ENCODE results near the gene TBC1D25.
"Not testable (repeated sequence)": the region's sequence is repeated elsewhere in the genome, so short reads cannot be mapped to it uniquely, and the experiment has no call there.

Gene TBC1D25

DNA sequence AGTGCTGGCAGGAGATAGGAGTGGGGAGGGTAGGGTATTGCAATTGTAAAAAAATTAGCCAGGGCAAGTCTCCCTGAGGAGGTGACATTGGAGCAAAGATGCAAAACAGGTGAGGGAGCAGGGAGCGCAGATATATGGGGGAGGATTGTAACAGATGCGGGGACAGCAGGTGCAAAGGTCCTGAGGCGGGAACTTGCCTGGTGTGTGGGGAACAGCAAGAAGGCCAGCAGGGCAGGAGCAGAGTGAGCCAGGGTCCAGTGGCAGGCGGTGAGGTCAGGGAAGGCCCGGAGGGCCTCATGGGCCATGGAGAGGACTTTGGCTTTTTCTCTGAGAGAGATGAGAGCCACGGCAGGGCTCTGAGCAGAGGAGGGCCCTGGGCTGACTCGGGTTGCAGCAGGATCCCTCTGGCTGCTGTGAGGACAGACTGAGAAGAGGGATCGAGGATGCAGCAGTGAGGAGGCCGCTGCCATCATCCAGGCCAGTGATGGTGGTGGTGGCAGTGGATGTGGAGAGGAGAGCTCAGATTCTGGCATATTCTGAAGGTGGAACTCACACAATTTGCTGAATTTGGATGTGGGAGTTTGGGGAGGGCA, 24.6 kb upstream of the TBC1D25 start:
- DNase-seq (ENCODE audit: low read depth, low spot score) = no peak
- H3K27ac ChIP-seq = peak overlapping the region; percentile 38

DNA sequence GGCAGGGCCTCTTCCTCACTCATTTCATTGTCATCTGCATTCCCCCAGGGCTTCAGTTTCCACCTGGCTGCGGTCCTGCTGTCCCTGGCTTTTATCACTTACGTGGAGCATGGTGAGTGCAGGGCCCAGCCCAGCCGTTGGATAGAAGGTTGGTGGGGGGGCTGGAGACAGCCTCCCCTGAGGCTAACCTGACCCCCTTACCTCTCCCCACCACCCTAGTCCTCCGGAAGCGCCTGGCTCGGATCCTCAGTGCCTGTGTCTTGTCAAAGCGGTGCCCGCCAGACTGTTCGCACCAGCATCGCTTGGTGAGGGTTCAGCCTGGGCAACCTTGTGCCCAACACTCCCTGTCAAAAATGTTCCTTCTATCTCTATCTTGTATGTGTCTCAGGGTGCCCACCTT, 23.7 kb upstream of the TBC1D25 start:
- no peak for DNase-seq (ENCODE audit: low read depth, low spot score)
- H3K27ac ChIP-seq = no peak overlapping the region

DNA sequence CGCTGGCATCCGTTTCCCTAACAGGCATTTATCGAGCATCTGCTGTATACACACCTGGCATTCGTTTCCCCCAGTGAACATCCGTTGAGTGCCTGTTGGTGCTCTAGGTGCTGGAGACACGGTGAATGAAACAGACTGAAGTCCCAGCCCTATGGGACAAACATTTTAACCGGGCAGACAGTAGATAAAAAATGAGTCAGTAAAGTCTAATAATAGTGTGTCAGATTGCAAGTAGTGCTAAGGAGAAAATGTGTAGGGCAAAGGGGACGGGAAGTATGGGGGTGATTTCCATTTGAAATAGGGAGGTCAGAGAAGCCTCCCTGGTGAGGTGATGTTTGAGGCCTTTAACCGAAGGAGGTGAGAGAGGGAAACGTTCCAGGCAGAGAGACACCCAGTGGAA, 23.2 kb upstream of the TBC1D25 start:
- H3K27ac ChIP-seq = no peak overlapping the region

GRCh38 chrX:48516987-48517386, 22.5 kb upstream of the TBC1D25 start:
- DNase-seq (ENCODE audit: low read depth, low spot score) = no peak
- no peak overlapping the region for H3K27ac ChIP-seq

More for the DNA sequence above, 23.2 kb upstream of the TBC1D25 start:
- no peak for DNase-seq (ENCODE audit: low read depth, low spot score)

GRCh38 chrX:48519481-48519880, 20.0 kb upstream of the TBC1D25 start:
- DNase-seq (ENCODE audit: low read depth, low spot score) = not testable (repeated sequence)

DNA sequence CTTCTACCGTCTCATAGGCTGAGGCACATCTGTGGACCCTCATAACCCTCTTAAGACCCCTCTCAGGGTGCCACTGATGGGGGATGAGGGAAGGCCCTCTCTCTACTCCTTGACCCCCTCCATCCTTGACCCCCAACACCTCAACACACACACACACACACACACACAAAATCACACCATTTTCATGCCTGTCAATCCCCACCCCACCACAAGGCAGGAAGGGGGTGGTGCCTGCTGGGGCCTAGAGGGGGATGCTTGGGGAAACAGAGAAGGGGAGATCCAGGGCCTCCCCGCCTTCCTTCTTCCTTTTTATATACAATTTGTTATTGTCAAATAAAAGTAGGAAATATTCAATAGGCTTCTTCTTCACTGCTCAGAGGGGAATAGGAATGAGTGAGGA, 19.1 kb upstream of the TBC1D25 start:
- H3K27ac ChIP-seq = no peak overlapping the region
- DNase-seq (ENCODE audit: low read depth, low spot score) = no peak

More at GRCh38 chrX:48519481-48519880, 20.0 kb upstream of the TBC1D25 start:
- not testable (repeated sequence) for H3K27ac ChIP-seq

- DNase-seq (ENCODE audit: low read depth, low spot score) = no peak
- H3K27ac ChIP-seq = peak overlapping the region; percentile 27
Observed at GRCh38 chrX:48520976-48521352, 18.6 kb upstream of the TBC1D25 start.

DNA sequence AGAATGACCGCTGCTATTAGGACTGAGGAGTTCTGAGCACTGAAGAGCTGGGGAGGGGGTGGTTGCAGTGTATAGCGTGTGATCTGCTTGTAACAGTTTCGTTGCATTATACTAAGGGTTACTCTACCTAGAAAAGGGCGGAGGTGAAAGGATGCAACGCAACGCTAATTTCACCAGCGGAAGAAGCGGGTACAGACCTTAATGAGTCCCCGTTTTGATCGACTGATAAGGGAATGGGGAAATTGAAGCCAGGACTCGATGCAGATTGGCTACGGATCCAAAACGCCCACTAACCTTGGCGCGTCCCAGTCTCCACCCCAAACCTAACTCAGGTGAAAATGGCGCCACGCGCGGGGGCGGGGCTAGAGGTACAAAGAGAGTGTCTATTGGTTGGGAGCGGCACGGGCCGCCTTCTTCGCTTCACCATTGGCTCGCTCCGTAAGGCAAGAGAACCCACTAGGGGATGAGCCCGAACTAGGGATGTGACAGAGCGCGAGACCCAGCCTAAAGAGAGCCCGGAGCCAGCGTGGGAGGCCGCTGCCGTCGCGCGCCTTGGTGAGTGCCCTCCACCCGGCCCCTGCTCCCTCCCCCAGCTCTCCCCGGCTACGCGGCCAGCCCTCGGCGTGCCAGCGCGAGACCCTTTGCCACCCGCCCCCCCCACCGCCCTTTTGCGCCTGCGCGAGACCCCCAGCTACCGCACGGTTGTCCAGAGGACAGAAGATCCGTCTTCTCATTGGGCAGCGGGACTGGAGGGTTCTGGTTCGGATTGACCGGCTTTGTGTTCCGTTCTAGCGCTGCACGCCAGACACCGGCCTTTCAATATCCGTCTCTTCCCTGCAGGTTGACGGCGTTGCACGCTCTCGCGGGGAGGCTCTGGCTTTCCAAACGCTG, 17.9 kb upstream of the TBC1D25 start, which contains the start of gene EBP:
Gene EBP, plus strand, starts transcription at position 456 of the 891 bp plus-strand sequence. CDS start 1,964 bp downstream, outside the sequence.
- peak within 1 kb of the TSS; percentile 27 for H3K27ac ChIP-seq
- DNase-seq (ENCODE audit: low read depth, low spot score) = no peak

DNA sequence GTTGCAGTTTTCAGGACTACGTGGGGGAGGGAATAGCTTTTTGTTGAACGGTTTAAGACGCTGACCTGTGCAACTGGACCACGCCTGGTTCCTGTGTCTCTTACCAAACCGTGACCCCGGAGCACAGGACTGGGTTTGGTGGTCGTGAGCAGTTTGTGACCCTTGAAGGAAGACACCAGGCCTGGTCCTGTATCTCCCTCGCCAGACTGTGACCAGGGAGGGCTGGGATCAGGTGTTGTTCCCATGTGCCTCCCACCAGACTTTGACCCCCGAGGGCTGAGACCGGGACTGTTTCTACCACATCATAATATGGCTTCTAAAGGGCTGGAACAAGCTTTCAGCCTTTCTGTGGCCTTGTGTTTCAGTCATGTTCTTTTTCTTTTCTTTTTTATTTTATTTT, 17.2 kb upstream of the TBC1D25 start:
- DNase-seq (ENCODE audit: low read depth, low spot score) = no peak
- peak overlapping the region; percentile 27 for H3K27ac ChIP-seq

- no peak overlapping the region for H3K27ac ChIP-seq
- DNase-seq (ENCODE audit: low read depth, low spot score) = no peak
Observed at GRCh38 chrX:48523682-48524081, 15.8 kb upstream of the TBC1D25 start.

DNA sequence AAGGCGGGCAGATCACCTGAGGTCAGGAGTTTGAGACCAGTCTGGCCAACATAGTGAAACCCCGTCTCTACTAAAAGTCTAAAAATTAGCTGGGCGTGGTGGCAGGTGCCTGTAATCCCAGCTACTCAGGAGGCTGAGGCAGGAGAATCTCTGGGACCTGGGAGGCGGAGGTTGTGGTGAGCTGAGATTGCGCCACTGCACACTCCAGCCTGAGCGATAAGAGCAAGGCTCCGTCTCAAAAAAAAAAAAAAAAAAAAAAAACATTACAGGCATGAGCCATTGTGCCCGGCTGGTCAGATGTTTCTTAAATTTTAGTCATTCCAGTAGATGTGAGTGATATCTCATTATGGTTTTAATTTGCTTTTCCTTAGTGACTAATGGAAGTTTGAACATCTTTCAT, 13.7 kb upstream of the TBC1D25 start:
- not testable (repeated sequence) for H3K27ac ChIP-seq; DNase-seq (ENCODE audit: low read depth, low spot score)

DNA sequence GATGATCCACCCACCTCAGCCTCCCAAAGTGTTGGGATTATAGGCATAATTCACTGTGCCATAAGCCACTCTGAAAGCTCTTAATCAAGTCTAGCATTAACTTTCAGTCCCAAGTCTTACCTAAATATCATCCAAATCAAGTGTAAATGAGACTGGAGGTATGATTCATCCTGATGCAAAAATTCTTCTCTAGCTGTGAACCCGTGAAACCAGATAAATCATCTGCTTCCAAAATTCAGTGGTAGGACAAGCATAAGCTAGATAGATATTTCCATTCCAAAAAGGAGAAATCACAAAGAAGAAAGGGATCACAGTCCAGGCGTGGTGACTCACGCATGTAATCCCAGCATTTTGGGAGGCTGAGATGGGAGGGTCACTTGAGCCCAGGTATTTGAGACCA, 8.8 kb upstream of the TBC1D25 start:
- H3K27ac ChIP-seq = peak overlapping the region; percentile 90
- DNase-seq (ENCODE audit: low read depth, low spot score) = no peak

DNA sequence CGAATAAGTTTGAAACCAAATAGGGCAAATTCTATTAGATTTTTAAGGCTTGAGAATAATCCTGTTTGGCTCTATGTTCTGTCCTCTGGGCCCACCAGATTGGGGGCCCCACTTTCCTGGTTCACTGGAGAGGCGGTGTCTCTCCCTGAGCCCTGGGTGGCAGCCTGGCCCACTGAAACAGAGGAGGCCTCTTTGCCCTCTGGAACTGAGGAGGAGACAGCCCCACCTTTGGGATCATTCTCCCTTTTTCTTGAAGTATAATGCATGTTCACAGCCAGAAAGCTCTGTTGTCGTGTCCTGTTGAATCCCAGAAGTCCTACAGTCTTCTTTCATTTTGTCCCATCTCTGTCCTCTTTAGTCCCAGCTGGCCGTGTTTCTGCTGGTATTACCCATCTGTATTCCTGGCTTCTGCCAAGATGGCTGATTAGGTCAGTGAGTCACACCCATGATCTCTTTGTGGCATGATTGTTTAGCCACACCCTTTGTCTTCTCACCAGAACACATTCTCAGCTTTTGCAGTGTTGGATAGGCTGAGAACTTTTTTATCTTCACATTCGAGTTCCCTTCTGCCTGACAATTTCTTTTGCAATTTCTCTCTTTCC, 8.1 kb upstream of the TBC1D25 start:
- peak overlapping the region; percentile 90 for H3K27ac ChIP-seq
- DNase-seq (ENCODE audit: low read depth, low spot score) = peak; percentile 54

DNA sequence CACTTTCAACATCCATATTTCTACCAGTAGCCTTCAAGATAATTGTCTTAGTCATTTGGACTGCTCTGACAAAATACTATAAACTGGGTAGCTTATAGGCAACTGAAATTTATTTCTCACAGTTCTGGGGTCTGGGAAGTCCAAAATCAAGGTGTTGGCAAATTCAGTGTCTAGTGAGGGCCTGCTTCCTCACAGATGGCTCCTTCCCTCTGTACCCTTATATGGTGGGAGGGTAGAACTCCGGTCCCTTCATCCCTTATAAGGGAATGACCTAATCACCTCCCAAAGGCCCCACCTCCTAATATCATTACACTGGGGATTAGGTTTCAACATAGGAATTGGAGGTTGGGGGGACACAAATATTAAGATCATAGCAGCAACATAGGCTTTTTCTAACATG, 7.4 kb upstream of the TBC1D25 start:
- H3K27ac ChIP-seq = peak overlapping the region; percentile 90
- DNase-seq (ENCODE audit: low read depth, low spot score) = no peak

- DNase-seq (ENCODE audit: low read depth, low spot score) = no peak
- no peak overlapping the region for H3K27ac ChIP-seq
Observed at GRCh38 chrX:48533165-48533564, 6.3 kb upstream of the TBC1D25 start.

GRCh38 chrX:48538641-48539344, 721 bp upstream of the TBC1D25 start:
- DNase-seq (ENCODE audit: low read depth, low spot score) = no peak
- peak overlapping the region; percentile 66 for H3K27ac ChIP-seq

DNA sequence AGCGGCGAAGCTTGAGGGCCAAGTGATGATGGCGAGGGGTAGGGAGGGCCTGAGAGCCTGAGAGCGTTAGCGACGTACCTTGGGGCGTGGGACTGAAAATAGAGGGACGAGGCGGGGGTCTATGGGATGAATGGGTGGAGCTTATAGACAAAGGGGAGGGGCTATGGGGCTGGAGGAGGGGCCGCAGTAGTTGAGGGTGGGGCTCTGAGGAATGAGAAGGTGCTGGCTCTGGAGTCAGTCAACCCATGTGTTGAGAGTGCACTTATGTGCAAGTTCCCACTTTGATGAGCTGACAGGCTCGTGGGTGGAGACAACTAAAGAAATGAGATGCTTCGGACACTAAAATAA, 488 bp downstream of the TBC1D25 start:
- no peak for DNase-seq (ENCODE audit: low read depth, low spot score)
- H3K27ac ChIP-seq = peak overlapping the region; percentile 66

GRCh38 chrX:48540480-48540879, 966 bp downstream of the TBC1D25 start:
- DNase-seq (ENCODE audit: low read depth, low spot score) = no peak
- peak overlapping the region; percentile 66 for H3K27ac ChIP-seq

GRCh38 chrX:48541140-48541814, 1.8 kb downstream of the TBC1D25 start:
- no peak overlapping the region for H3K27ac ChIP-seq
- no peak for DNase-seq (ENCODE audit: low read depth, low spot score)

- H3K27ac ChIP-seq = no peak overlapping the region
- DNase-seq (ENCODE audit: low read depth, low spot score) = no peak
Observed at GRCh38 chrX:48548871-48549270, 9.4 kb downstream of the TBC1D25 start.

Data from epithelial cell of prostate (primary cell).